Stimulated activated CD8-positive, alpha-beta memory T cell treated with anti-CD3 and anti-CD28 coated beads, Interleukin-7, amount 100 ng/mL, for 48 hours (primary cell): ENCODE data around the gene RASD2.

Experiments used
- DNase-seq, 2 donors: peaks; one replicate each; pipeline ENCODE4 v3.0.0-alpha.2; 2020; ENCODE audit warnings: low read depth in 1 of 2; ENCODE audit errors: extremely low read depth in 1 of 2

Gene RASD2

GRCh38 chr22:35539487-35539886, 1.1 kb upstream of the RASD2 start:
- DNase-seq, result no peak

GRCh38 chr22:35539910-35540594, 579 bp upstream of the RASD2 start:
- DNase-seq, result peak; percentile 21 to 61

DNA sequence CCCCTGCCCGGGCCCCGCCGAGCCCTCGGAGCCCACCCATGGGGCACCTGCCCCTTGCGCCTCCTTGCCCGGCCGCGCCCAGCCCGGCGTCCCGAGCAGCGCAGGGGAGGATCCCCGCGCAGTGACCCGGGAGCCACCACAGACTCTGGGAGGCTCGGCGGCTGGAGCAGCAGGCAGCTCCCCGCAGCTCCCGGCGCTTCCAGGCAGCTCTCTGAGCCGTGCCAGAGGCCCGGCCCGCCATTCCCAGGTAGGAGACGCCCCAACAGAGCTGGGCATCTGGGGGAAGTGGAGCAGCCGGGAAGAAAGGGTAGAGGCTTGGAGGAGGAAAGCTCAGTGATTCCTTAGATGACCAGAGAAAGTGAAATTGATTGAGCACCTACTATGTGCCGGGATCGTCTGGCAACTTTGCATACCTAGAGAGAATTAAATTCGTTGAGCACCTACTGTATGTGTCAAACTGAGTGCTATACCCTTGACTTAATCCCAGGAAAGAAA, 670 bp downstream of the RASD2 start:
- no peak for DNase-seq

DNA sequence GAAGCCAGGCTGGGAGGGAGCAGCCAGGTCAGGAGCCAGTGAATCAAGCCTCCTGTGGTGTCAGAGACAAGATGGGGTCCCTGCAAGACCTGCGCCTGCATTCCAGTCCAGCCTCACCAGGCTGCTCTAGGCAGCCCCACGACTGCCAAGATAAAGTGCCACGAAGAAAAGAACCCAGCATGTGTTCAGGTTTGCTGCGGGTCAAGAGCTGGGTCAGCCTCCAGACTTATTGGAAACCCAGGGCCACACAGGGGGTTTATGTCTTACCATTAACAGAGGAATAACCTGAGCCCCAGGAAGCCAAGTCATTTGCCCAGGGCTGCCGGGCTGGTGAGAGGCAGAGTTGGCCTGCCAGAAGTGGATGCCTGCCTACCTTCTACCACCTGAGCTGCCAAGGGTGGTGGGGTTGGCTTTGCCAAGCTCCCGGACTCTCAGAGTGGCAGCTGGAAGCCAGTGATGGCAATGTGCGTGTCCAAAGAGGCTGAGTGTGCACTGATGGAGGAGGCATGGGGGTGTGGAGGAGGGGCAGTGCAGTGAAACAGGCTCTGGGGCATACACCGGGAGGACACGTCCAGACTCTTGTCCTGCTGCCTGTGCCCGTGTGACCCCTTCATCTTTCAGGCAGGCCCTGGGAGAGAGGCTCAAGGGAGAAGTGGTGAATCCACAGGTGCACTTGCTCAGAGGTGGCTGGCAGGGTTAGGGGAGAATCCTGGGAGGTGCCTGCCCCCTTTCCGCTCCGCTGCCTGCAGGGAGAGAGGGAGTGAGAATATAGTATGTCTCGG, 1.7 kb downstream of the RASD2 start:
- DNase-seq, result no peak

DNA sequence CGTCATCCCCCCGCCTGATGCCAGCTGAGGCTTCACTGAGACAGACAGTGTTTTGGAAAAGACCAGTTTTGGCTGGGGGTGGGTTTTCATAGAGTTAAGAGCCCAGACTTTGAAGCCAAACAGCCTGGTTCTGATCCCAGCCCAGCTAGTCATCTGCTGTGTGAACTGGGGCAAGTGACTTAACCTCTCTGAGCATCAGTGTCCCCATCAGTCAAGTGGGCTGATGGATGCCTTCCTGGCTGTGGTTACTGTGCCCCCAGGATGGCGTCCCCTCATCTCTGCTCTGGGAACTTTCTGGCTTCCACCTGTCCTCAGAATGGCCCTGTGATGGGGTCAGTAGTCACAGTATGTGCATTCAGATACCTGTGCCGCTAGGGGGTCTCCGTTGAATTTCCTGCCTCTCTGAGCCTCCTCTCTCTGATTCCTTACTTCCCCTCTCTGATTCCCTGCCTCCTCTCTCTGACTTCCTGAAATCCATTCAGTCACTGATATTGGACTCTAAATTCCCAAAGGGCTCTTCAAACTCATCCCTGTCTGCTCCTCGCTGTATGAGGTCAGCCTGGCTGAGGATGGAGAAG, 2.4 kb downstream of the RASD2 start:
- DNase-seq, result no peak

- DNase-seq, result no peak
These were observed 3.1 kb downstream of the RASD2 start for GRCh38 chr22:35543702-35544101.

GRCh38 chr22:35544189-35544588, 3.6 kb downstream of the RASD2 start:
- DNase-seq, result no peak

DNA sequence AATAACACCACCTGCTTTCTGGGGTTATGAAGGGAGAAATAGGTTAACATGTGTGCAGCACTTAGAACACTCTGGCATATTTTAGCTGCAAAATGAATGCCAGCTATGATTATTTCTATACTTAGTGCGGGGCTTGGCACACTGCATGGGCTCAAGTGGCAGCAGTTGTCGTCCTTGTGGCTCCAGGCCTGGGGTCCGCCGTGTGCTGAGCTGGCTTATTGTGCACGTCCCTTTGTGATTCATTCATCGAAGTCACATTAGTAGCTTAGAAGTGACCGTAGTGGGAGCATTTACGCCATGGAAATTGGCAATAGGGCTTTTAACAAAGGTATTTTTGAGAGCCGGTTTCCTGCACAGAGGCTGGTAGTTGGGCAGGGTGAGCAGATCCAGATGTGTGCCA, 4.2 kb downstream of the RASD2 start:
- DNase-seq, result no peak

- DNase-seq, result no peak
These were observed 6.3 kb downstream of the RASD2 start for GRCh38 chr22:35546886-35547285.

DNA sequence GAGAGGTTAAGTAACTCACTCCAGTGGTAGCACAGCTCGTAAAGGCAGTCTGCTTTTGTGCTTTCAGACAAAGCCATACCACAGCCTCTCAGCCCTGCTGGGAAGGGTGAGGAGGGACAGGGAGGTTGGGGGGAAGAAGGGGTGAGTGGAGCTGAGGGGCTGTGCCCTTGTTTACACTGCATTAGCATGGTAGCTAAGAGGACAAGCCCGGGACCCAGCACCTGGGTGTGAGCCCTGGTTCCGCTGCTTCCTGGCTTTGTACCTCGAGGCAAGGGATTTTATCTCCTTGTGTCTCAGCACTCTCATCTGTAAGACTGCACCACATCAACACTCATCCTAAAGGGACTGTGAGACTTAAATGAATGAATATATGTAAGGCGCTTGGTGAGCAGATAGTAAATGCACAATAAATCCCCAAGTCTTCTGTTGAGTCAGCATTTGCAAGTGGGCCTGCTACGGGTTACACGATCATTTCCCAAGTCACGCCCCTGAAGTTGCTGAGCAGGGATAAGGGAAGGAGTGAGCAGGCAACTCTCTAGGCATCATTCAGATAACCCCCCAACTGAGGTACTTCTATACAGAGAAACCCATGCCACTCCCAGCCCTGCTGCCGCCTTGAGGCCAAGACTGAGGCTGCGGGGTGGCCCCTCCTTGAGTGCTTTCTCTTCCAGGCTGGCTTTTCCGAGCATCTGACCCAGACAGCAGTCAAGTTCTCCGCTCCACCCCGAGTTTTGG, 7.5 kb downstream of the RASD2 start:
- DNase-seq, result no peak

DNA sequence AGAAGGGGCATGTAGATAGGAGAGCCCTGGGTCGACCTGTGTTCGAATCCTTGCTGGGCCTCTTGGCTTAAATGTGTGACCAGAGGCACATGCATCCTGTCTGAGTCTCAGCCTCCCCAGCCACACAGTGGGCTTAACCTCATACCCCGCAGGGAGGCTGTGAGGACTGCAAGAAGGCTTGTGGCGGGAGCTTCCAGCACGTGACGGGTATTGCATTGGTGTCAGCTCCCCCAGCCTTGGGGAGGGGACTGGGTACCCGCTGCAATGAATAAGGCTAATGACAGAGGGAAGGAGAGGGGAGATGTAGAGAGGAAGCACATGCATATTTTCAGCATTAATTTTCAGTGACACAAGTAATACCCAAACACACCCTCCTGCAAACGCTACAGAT, 8.1 kb downstream of the RASD2 start:
- DNase-seq, result no peak

DNA sequence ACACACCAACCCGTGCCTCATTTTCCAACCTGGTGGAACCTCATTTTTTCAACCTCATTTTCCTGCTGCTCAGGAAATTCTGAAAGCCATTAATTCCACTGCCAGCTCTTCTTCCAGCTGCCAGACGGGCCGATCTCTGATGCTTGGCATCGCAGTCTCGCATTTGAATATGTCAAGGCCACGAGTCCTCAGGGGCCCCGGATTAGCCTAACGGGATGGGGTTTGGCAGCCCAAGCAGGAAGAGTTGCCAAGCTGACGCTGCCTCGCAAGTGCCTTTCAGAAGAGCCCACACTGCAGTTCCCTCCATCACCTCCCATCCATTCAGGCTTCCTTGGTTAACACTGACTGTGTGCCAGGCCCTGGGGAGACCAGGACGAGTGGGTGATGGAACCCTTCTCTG, 8.7 kb downstream of the RASD2 start:
- no peak for DNase-seq

DNA sequence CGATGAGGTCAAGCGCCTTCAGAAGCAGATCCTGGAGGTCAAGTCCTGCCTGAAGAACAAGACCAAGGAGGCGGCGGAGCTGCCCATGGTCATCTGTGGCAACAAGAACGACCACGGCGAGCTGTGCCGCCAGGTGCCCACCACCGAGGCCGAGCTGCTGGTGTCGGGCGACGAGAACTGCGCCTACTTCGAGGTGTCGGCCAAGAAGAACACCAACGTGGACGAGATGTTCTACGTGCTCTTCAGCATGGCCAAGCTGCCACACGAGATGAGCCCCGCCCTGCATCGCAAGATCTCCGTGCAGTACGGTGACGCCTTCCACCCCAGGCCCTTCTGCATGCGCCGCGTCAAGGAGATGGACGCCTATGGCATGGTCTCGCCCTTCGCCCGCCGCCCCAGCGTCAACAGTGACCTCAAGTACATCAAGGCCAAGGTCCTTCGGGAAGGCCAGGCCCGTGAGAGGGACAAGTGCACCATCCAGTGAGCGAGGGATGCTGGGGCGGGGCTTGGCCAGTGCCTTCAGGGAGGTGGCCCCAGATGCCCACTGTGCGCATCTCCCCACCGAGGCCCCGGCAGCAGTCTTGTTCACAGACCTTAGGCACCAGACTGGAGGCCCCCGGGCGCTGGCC, 11.0 kb downstream of the RASD2 start:
- no peak for DNase-seq

- DNase-seq, result peak; percentile 57 to 76
These were observed 11.7 kb downstream of the RASD2 start for GRCh38 chr22:35552196-35552842.

GRCh38 chr22:35552846-35553245, 12.2 kb downstream of the RASD2 start:
- DNase-seq, result no peak

DNA sequence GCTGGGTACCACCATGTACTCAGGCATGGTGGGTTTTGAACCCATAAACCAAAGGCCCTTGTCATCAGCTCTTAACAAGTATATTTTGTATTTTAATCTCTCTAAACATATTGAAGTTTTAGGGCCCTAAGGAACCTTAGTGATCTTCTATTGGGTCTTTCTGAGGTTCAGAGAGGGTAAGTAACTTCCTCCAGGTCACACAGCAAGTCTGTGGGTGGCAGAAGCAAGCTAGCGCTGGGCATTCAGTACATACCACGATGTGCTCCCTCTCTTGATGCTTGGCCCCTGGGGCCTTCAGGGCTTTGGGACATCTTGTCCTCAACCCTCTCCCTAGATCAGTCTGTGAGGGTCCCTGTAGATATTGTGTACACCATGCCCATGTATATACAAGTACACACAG, 12.7 kb downstream of the RASD2 start:
- DNase-seq, result no peak

DNA sequence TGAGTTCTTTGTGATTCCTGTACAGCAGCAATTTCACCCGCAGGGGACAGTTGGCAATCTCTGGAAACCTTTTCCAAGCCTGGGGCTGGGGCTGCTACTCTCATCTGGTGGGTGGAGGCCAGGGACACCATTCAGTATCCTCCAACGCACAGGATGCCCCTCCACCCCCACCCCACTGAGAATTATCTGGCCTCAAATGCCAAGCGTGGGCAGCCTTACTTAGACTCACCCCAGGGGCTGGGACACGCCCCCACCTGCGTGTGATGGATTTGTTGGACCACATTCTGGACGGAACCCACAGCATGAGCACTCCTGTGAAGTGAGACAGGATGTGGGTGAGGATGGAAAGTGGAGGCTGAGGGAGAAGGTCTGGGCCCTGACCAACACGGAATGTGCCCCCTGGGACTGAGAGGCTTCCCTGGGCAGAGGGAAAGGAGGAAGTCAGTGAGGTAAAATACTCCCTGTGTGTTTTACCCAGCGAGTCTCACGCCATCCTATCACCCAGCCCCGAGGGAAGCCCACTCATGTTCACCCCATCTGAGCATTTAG, 13.7 kb downstream of the RASD2 start:
- DNase-seq, result no peak

DNA sequence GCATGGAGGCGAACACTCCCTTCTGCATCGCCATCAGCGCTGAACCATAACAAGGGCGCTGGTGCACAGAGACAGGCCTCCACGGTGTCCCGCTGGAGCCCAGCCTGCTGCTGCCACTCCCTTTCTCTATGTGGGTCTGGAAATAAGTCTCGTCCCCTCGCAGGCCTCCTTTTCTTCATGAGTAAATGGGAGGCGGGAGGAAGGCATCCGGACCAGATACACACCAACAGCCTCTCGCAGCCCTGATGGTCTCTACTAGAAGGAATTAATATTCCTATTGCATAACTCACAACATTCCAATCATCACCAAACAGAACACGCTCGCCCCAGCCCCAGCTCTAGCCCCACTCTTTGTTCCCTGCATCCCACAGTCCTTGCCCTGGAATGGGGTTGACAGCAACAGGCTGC, 14.9 kb downstream of the RASD2 start:
- no peak for DNase-seq

DNA sequence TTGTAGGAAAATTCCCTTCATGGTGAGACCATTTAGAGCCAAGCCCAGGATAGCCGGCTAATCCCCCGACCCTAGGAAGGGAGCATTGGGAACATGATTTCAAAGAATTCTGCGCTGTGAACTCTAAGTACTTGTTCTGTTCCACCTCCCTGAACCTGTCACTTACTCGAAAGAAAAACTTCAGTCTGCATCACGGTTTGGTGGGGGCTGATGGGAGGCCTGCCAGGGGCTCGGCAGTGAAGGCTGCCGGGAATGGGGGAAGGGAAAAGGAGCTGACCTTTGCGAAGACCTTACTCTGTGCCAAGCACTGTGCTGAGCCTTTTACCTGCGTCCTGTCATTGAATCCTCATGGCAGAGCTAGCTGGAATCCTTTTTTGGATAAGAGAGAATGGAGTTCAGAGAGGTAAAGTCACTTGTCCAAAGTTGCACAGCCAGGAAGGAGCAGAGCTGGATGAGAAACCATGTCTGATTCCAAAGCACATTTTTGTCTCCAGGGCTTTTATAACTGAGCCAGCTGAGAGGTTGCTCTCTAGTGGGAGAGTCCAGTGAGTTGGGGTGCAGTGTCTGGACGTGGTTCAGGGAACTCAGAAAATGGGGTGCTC, 15.4 kb downstream of the RASD2 start:
- DNase-seq, result no peak

DNA sequence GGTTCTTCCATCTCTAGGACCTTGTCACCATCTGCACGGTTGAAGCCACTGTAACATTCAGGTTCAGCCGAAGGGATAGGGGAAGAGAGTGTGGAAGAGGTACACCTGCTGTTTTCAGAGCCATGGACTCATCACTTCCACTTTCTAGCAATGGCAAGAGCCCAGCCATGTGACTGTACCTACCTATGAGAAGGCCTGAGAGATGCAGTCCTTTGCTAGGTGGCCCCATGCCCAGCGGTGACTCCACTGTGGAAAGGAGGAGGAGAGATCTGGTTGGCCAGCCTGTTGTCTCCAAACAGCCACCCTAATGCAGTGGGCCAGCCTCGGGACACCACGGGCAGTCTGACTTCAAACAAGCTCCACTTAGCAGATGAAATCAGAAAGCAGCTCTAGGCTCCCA, 16.0 kb downstream of the RASD2 start:
- no peak for DNase-seq
